ENCODE measurements around the gene SCIN.

Gene SCIN

GRCh38 chr7:12705878-12706277 is 135.4 kb downstream of the SCIN start:
- no peak for TF ChIP-seq CTCF (IDR thresholded peaks at IDR 0.05; ENCODE audit: borderline replicate concordance, extremely low read depth, low read length, poor library complexity, severe bottlenecking)
- TF ChIP-seq EZH2 (IDR thresholded peaks at IDR 0.05; ENCODE audit: borderline replicate concordance, low read depth, low read length, severe bottlenecking), result no peak

GRCh38 chr7:12706900-12707536 is 136.5 kb downstream of the SCIN start:
- DNase-seq (no peak), ATAC-seq (ENCODE audit: insufficient read depth, low read depth) (no peak)
- Histone ChIP-seq H3K9ac (ENCODE audit: low read depth, low read length) (no peak overlapping the region), H3K9me3 (ENCODE audit: insufficient read depth, low read length, severe bottlenecking) (no peaks in the 10 kb centered on the region), H3K27ac (ENCODE audit: low read length) (no peak overlapping the region), H3K79me2 (ENCODE audit: insufficient read depth, low read length) (no peaks in the 10 kb centered on the region), H3K4me3 (ENCODE audit: low read depth in 1 of 2, low read length in 2 of 2) (no peak overlapping the region), H3K4me1 (ENCODE audit: insufficient read depth, low read length) (no peaks in the 10 kb centered on the region), H3K27me3 (ENCODE audit: insufficient read depth, low read length, poor library complexity) (no peaks in the 10 kb centered on the region), H4K20me1 (ENCODE audit: insufficient read depth, low read length) (no peaks in the 10 kb centered on the region), H3K4me2 (ENCODE audit: insufficient read depth, low read length) (no peak overlapping the region), H2AFZ (ENCODE audit: low read depth, low read length) (no peak overlapping the region), H3K36me3 (ENCODE audit: insufficient read depth, low read length) (no peaks in the 10 kb centered on the region)
- TF ChIP-seq EZH2 (IDR thresholded peaks at IDR 0.05; ENCODE audit: borderline replicate concordance, low read depth, low read length, severe bottlenecking), result no peak
- no peak for TF ChIP-seq CTCF (IDR thresholded peaks at IDR 0.05; ENCODE audit: borderline replicate concordance, extremely low read depth, low read length, poor library complexity, severe bottlenecking)

More at GRCh38 chr7:12705878-12706277, 135.4 kb downstream of the SCIN start:
- H4K20me1 ChIP-seq (ENCODE audit: insufficient read depth, low read length), result no peaks in the 10 kb centered on the region
- H3K27ac ChIP-seq (ENCODE audit: low read length), result no peak overlapping the region
- H3K36me3 ChIP-seq (ENCODE audit: insufficient read depth, low read length), result no peaks in the 10 kb centered on the region
- no peak overlapping the region for H3K4me2 ChIP-seq (ENCODE audit: insufficient read depth, low read length)
- H3K9me3 ChIP-seq (ENCODE audit: insufficient read depth, low read length, severe bottlenecking), result no peaks in the 10 kb centered on the region
- no peaks in the 10 kb centered on the region for H3K27me3 ChIP-seq (ENCODE audit: insufficient read depth, low read length, poor library complexity)
- no peak overlapping the region for H2AFZ ChIP-seq (ENCODE audit: low read depth, low read length)
- H3K9ac ChIP-seq (ENCODE audit: low read depth, low read length), result no peak overlapping the region
- ATAC-seq (ENCODE audit: insufficient read depth, low read depth), result no peak
- H3K4me3 ChIP-seq (ENCODE audit: low read depth in 1 of 2, low read length in 2 of 2), result no peak overlapping the region
- no peak for DNase-seq
- H3K4me1 ChIP-seq (ENCODE audit: insufficient read depth, low read length), result no peaks in the 10 kb centered on the region
- H3K79me2 ChIP-seq (ENCODE audit: insufficient read depth, low read length), result no peaks in the 10 kb centered on the region

GRCh38 chr7:12708314-12708713 is 137.8 kb downstream of the SCIN start:
- DNase-seq (no peak), ATAC-seq (ENCODE audit: insufficient read depth, low read depth) (no peak)
- H3K9ac ChIP-seq (ENCODE audit: low read depth, low read length), result no peak overlapping the region
- H3K27me3 ChIP-seq (ENCODE audit: insufficient read depth, low read length, poor library complexity), result no peaks in the 10 kb centered on the region
- H3K4me1 ChIP-seq (ENCODE audit: insufficient read depth, low read length), result no peaks in the 10 kb centered on the region
- H3K9me3 ChIP-seq (ENCODE audit: insufficient read depth, low read length, severe bottlenecking), result no peaks in the 10 kb centered on the region
- H3K4me3 ChIP-seq (ENCODE audit: low read depth in 1 of 2, low read length in 2 of 2), result no peak overlapping the region
- no peak overlapping the region for H2AFZ ChIP-seq (ENCODE audit: low read depth, low read length)
- TF ChIP-seq EZH2 (IDR thresholded peaks at IDR 0.05; ENCODE audit: borderline replicate concordance, low read depth, low read length, severe bottlenecking) (no peak), CTCF (IDR thresholded peaks at IDR 0.05; ENCODE audit: borderline replicate concordance, extremely low read depth, low read length, poor library complexity, severe bottlenecking) (no peak)
- no peak overlapping the region for H3K27ac ChIP-seq (ENCODE audit: low read length)
- no peak overlapping the region for H3K4me2 ChIP-seq (ENCODE audit: insufficient read depth, low read length)
- H4K20me1 ChIP-seq (ENCODE audit: insufficient read depth, low read length), result no peaks in the 10 kb centered on the region
- H3K36me3 ChIP-seq (ENCODE audit: insufficient read depth, low read length), result no peaks in the 10 kb centered on the region
- no peaks in the 10 kb centered on the region for H3K79me2 ChIP-seq (ENCODE audit: insufficient read depth, low read length)

Data from DND-41 (cell line).